ENCODE results near the gene CCZ1B.
"Not testable (repeated sequence)": the region's sequence is repeated elsewhere in the genome, so short reads cannot be mapped to it uniquely, and the experiment has no call there.

Gene CCZ1B

DNA sequence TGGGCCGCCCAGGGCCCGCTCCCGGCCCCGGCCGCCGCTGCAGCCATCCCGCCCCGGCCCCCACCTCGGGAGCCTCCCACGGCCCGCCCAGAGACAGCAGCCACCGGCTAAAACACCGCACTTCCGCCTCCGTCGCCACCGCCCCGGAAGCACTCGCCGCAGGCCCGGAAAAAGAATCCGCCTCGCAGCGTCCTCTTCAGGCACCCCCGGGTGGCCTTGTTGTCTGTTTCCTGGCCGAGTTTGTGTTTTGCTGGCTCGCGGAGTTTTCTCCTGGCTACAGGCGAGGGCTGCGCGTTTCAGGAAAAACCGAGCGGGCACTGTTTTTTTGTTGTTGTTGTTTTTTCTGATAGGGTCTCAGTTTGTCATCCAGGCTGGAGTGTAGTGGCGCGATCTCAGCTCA lies at the start of gene CCZ1B:
TSS of gene CCZ1B (minus strand) at position 125 of the 400 bp plus-strand sequence. CDS start at position 47, 78 bp downstream.
- DNase-seq (ENCODE audit: low spot score), result peak; percentile 61

GRCh38 chr7:6875022-6875421 lies 48.9 kb upstream of the CCZ1B start:
- not testable (repeated sequence) for DNase-seq (ENCODE audit: low spot score)

- DNase-seq (ENCODE audit: low spot score), result not testable (repeated sequence)
These were observed 46.3 kb upstream of the CCZ1B start for GRCh38 chr7:6872246-6872945.

DNA sequence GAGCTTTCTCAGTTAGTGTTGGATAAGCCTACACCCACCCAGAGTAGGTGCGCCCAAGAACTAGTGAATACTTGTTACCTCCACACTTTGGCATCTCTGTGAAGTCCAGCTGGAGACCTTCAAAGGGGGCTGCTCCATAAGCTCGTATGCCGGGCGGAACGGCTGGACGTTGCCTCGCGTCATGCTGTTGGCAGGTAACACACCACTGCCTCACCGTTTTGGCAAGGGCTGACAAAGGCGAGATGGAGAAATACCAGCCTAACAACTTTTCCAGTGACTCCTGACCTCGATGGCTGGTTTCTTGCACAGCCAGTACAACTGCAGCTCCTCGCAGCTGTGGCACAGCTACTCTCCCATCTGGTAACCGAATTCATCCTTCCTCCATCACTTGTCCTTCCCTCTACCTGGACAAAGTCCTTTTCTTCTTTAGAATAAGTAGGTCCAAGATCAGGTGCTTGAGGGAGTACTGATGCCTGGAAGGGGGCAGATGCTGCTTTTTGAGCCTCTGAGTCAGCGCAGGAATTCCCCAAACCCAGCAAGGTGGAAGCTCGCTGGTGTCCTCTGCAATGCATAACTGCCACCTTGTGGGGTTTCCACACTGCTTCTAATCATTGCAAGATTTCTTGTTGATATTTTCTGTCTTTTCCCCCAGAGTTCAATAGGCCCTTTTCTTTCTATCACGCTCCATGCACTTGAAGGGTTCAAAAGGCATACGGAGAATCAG lies 45.5 kb upstream of the CCZ1B start:
- not testable (repeated sequence) for DNase-seq (ENCODE audit: low spot score)

DNA sequence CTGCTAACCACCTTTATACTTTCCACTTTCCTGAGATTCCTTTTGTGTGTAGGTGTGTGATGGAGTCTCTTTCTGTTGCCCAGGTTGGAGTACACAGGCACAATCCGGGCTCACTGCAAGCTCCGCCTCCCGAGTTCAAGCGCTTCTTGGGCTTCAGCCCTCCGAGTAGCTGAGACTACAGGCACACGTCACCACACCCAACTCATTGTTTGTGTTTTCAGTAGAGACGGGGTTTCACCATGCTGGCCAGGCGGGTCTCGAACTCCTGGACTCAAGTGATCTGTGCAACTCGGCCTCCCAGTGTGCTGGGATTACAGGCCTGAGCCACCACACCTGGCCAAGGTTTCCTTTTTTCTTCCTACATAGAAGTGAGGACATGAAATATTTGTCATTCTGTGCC lies 38.7 kb upstream of the CCZ1B start:
- not testable (repeated sequence) for DNase-seq (ENCODE audit: low spot score)

- not testable (repeated sequence) for DNase-seq (ENCODE audit: low spot score)
These were observed 38.1 kb upstream of the CCZ1B start for GRCh38 chr7:6864188-6864587.

- not testable (repeated sequence) for DNase-seq (ENCODE audit: low spot score)
These were observed 36.8 kb upstream of the CCZ1B start for GRCh38 chr7:6862876-6863275.

DNA sequence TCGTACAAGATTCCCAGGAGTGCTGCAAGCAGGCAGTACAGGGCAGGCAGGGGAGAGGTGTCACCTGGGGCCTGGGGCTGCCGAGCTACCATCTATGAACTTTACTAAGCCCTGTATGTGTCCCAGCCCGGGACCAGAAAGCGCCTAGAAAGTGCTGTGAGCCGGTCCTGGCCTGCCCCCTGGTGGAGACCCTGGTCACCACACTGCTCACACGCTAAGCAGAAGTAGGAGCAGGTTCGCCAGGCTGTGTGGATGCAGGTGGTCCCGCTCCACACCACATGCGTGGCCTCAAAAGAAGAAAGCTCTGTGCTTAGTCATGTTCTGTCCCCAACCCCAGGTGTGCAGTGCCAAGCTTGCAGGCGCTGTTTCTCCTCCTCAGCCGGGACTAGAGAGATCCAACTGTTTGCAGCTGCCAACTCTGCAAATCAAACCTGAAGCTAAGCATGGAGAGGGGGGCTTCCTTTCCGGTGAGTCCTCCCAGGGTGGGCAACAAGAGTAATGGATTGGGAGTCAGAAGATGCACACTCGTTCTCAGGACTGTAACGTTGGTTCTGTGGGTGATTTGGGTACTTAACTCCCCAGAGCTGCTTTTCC lies 31.7 kb upstream of the CCZ1B start:
- peak; percentile 3 for DNase-seq (ENCODE audit: low spot score)

DNA sequence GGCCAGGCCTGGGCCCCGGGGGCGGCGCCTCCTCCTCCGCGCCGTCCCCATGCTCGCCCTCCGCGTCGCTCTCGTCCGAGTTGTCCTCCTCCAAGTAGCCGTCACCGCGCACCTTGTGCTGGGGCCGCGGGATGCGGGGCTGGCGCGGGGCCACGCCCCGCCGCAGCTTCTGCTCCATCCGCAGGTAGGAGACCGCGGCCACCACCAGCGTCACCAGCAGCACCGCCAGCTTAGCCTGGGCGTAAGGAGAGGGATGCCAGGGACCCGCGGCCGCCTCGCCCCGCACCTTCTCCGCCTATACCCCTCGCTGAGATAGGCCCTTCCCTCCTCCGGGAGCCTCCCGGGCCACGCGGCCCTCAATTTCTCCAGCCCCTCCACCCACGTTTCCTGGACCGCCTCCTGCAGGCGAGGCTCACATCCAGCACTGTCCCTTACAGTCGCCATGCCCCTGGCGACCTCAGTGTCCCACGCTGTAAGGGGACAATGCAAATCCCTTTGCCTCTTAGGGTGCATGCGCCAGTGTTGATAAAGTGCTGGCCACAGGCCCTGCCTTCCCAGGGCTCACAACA lies 29.6 kb upstream of the CCZ1B start:
- not testable (repeated sequence) for DNase-seq (ENCODE audit: low spot score)

DNA sequence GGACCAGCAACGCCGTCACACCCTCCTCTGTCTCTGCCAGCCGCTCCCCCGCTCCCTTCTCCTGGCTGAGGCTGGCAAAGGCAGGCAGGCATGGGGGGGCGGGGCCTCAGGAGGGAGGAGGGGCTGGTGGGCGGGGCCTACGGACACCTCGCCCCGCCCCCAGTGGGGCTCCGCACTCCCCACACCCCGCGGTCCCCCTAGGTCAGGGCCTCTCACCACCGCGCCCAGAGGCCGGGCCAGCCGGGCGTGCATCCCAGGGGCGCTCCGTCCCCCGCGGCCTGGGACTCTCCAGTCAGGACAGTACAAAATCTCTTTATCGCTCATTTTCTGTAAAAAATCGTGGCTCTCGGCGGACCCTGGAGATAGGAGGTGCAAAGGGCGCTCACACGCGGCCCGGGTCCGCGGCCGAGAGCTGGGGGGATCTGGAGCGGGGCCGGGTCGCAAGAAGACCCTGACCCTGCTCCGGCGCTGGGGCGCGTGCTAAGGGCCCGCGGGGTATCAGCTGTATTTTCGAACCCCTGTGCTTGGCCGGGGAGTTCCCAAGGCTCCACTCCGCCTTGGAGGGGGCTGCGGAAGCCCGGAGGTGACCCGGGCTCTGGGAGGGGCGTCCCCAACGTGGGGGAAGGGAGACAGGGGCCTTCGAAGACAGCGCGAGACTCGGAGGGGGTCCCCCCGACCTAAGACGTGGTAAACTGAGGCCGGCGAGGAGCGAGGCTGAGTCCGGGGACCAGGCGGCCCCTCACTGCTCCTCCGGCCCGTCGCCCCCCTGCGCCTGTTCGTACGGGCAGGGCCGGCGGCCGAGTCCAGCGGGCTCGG lies 28.9 kb upstream of the CCZ1B start:
- not testable (repeated sequence) for DNase-seq (ENCODE audit: low spot score)

- DNase-seq (ENCODE audit: low spot score), result not testable (repeated sequence)
These were observed 27.6 kb upstream of the CCZ1B start for GRCh38 chr7:6853681-6854080.

DNA sequence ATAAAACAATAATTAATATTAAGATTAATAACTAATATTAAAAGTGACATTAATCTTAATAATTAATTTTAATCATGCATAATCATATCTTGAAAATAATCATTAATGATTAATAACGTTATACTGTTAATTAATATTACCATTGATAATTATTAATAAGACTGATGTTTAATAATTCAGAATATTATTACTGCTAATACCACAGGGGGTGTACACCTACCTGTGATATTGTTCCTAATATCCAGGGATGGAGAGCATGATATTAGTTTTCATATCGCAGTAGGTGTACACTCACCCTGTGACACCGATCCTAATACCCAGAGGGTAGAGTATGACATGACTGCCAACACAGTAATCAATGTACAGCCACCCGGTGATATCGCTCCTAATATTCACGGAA lies 23.1 kb upstream of the CCZ1B start:
- not testable (repeated sequence) for DNase-seq (ENCODE audit: low spot score)

DNA sequence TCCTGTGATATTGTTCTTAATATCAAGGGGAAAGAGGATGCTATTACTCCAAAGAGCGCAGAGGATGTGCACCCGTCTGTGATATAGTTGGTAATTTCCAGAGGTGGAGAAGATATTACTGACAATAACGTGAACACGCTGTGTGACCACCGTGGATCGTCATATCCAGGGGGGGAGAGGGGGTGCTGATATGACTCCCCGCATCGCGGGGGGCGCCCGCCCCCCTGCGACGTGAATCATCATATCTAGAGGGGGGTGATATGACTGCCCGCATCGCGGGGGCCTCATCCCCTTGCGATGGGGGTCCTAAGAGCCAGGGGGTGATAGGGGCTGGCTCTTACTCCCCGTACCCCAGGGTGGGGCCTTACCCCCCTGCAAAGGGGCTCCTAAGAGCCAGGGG lies 21.7 kb upstream of the CCZ1B start:
- not testable (repeated sequence) for DNase-seq (ENCODE audit: low spot score)

DNA sequence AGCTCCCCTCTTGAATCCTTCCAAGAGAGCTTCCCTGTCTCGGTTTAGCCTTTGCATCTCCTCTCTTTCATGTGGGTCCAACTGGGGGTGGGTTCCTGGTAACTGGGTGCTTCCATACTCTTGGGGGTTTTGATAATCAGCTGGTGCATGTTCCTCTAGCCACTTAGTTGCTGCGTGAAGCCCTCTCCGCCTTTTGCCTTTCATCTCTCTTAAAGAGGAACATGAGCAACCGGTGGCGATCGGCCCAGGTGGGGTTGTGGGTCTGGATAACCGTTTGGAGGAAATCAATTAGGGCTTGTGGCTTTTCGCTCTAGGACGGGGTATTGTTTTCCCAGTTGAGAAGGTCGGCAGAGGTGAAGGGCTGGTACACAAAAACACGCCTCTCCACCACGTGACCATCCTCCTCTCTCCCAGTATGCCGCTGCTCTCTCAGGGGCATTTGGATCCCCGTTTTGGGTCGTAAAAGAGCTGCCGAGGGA lies 19.9 kb upstream of the CCZ1B start:
- not testable (repeated sequence) for DNase-seq (ENCODE audit: low spot score)

GRCh38 chr7:6843654-6844053 lies 17.6 kb upstream of the CCZ1B start:
- DNase-seq (ENCODE audit: low spot score), result not testable (repeated sequence)

DNA sequence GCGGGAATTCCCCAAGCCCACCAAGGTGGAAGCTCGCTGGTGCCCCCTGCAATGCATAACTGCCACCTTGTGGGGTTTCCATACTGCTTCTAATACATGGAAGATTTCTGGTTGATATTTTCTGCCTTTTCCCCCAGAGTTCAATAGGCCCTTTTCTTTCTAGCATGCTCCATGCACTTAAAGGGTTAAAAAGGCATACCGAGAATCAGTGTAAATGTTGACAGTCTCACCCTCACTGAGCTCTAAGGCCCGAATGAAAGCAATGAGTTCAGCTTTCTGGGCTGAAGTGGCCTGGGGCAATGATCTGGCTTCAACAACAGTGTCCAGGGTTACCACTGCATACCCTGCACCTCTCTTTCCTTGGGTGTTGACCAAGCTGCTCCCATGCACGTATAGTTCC lies 17.0 kb upstream of the CCZ1B start:
- not testable (repeated sequence) for DNase-seq (ENCODE audit: low spot score)

GRCh38 chr7:6842278-6842921 lies 16.3 kb upstream of the CCZ1B start:
- DNase-seq (ENCODE audit: low spot score), result not testable (repeated sequence)

GRCh38 chr7:6837081-6837480 lies 11.0 kb upstream of the CCZ1B start:
- DNase-seq (ENCODE audit: low spot score), result not testable (repeated sequence)

GRCh38 chr7:6835521-6835920 lies 9.4 kb upstream of the CCZ1B start:
- not testable (repeated sequence) for DNase-seq (ENCODE audit: low spot score)

DNA sequence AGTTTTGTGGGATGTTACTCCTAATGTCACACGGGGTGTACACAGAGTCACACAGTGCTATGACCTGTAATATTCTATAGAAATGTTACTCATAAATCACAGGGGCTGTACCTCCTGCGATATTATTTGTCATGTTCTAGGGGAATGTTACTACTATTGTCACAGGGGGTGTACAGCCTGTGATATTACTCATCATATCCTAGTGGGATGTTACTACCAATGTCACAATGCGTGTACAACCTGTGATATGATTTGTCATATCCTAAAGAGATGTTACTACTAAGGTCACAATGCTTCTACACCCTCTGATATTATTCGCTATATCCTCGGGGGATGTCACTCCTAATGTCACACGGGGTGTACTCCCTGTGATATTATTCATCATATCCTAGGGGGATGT lies 7.6 kb upstream of the CCZ1B start:
- peak; percentile 4 for DNase-seq (ENCODE audit: low spot score)

Measured in kidney capillary endothelial cell (primary cell).